Stimulated activated CD4-positive, alpha-beta T cell treated with anti-CD3 and anti-CD28 coated beads, Interleukin-2, amount 100 ng/mL, for 4 hours (primary cell): ENCODE results near the gene LIX1L.
A peak's percentile ranks its signal among the peaks of the same experiment; 100 is the strongest.

Source experiments
- DNase-seq: peaks from one replicate; pipeline ENCODE4 v3.0.0-alpha.2; 2020; ENCODE audit warnings: low read depth

The LIX1L gene

GRCh38 chr1:145957443-145958319 is at the start of gene LIX1L:
TSS of gene LIX1L (minus strand) at chr1:145958017. CDS start at chr1:145957927, 90 bp downstream.
- peak; percentile 91 for DNase-seq

- DNase-seq: no peak
Observed at GRCh38 chr1:146001709-146002108, 43.9 kb upstream of the LIX1L start.

- no peak for DNase-seq
Observed at GRCh38 chr1:145999321-146000024, 41.7 kb upstream of the LIX1L start.

- no peak for DNase-seq
Observed at GRCh38 chr1:145997718-145998023, 39.9 kb upstream of the LIX1L start.

GRCh38 chr1:145997016-145997717 is 39.4 kb upstream of the LIX1L start:
- DNase-seq: peak; percentile 42

DNA sequence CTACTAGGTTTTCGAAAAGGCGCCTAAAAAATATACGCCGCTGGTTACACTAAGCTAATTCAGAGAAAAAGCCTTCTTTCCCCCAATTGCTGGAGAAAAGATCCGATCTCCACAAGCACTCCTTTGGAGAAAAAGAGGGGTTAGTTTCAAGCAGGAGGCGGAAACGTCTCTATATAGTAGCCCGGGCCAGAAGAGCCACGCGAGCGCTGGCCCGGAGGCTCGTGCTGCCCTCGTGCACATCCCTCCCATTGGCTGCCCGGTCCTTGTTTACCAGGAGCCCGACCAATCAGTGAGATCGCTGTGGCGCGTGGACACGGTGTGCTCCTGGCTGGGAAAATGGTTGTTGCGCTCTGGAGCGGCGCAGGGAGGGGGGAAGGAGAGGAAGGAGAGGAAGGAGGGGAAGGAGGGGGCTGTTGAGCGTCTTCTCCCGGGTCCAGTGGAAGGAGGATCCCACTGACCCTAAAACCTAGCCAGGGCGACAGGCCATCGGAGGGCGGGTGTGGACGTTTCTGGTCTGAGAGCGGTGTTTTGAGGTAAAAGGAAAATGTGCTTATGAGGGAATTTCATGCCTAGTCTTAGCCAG is 38.7 kb upstream of the LIX1L start, which contains the start of gene TXNIP:
TSS of gene TXNIP (minus strand) at position 147 of the 583 bp plus-strand sequence. CDS start 313 bp downstream, outside the sequence.
- DNase-seq: peak; percentile 81

- DNase-seq: no peak
Observed at GRCh38 chr1:145995964-145996432, 38.2 kb upstream of the LIX1L start.

- DNase-seq: no peak
Observed at GRCh38 chr1:145995148-145995881, 37.5 kb upstream of the LIX1L start.

DNA sequence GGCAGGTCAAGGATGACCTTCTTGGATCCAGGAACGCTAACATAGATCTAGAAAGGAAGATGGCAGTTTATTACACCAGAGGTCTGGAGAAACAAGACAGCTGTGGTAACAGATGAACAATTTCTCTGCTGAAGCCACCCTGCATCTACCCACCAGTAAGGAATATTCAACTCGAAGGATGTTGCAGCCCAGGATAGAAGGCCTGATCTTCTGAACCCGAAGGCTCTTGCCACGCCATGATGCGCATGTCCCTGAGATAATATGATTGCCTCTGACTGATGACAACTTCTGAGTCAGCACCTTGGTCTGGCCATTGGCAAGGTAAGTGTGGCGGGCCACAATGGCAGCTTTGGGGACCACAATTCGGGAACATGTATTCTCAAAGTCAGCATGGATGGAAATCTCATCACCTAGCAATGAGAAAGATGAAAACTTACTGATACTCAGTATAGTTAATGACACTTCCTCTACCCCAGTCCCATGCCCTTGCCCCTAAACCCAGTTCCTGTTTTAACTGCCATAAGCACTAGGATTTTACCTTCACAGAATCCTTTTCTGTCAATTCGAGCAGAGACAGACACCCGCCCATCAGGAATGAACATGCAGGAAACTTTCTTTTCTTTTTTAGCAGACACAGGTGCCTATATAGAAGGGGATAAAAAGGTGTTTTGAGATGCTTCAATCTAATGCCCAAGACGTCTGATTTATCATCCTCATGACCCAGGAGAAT is 36.7 kb upstream of the LIX1L start:
- DNase-seq: no peak

DNA sequence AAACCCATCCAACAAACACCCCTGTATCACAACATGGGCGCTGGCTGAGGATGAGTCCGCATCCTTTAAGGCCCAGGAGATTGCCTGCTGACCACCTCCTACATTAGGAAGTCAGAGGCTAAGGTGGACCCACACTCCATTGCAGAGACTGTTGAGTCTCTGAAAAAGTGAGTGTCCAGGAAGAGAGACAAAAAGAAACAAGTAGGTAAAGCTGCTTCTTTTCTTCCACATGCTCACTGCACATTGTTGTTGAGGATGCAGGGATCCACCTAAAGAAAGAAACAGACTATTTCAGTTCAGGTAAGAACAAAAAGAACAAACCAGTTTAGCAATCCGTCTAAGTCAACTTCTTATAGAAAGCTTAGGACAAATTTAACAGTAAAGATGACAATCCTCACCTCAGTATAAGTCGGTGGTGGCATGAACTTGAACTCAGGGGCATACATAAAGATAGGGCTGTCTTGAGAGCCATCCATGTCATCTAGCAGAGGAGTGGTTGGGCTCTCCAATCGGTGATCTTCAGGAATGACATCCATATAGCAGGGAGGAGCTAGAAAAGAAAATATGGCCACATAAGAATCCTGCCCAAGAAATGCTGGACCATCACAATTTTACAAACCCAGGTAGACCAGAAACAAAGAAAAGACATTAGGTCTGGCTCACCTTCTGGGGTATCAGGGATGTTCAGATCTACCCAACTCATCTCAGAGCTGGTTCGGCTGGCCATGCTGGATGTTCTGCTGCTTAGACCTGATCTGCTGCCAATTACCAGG is 36.0 kb upstream of the LIX1L start:
- no peak for DNase-seq

DNA sequence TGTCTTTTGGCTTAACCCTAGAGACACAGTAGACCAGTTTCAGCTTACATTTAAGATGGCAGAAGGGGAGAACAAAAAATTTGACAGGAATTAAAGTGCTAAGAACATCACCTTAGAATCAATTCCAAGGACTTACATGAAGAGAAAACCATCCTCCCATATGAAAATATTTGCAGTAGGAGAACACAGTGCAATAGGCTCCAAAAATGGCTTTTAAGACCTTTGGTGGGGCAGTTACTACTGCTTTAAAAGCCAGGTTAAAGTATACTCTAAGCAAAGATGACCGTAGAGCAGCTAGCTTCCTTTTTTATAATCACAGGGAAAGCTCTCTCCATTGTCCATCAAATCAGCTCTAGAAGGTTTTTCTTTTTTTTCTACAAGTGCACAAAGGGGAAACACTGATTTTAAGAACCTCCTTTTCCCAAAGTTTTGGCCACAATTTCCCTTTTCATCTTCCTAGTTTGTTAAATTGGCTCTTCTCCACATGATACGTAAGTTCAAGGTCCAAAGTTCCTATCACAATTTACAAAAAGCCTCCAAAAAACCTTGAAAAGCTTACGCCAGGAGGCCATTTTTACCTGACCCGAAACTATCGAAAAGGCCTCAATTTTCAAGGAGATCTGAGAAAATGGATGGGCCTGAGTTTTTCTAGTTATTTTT is 35.3 kb upstream of the LIX1L start:
- no peak for DNase-seq

DNA sequence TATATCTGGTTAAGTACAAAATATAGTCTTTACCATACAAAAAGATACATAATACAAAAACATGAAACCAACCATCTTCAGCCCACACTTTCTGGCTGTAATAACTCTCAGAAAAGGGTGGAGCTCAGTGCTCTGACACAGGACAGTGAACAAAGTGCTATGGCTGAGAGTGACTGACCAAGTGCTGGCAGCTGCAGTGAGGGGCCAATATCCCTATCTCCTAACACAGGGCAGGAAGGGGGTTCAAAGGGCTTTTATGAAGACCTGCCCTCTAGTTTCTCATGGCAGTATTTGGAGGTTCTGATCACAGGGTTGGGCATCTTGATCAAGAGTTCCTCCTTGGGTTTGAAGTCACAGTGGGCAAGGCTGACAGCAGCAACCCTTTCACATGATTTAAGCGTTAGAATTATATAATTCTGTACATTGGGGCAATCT is 34.7 kb upstream of the LIX1L start:
- DNase-seq: no peak

GRCh38 chr1:145991735-145992412 is 34.1 kb upstream of the LIX1L start:
- DNase-seq: no peak

GRCh38 chr1:145990249-145990855 is 32.5 kb upstream of the LIX1L start:
- no peak for DNase-seq

DNA sequence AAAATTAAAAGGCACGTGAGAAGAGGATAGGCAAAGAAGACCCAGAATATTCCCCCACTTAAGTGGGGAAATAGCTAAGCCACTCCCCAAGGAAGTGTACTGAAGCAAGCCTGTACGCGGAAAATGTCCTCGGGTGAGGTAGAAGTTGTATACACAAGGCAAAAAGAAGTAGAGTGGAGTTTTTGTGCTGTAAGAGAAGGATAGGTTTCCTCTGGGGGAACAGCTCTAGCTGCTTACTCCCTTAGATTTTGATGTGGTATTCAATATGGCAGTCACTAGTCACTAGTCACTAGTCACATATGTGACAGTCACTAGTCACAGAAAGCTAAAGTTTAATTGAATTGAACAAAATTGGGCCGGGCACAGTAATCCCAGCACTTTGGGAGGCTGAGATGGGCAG is 31.0 kb upstream of the LIX1L start:
- DNase-seq: no peak

GRCh38 chr1:145987926-145988325 is 30.1 kb upstream of the LIX1L start:
- DNase-seq: no peak

DNA sequence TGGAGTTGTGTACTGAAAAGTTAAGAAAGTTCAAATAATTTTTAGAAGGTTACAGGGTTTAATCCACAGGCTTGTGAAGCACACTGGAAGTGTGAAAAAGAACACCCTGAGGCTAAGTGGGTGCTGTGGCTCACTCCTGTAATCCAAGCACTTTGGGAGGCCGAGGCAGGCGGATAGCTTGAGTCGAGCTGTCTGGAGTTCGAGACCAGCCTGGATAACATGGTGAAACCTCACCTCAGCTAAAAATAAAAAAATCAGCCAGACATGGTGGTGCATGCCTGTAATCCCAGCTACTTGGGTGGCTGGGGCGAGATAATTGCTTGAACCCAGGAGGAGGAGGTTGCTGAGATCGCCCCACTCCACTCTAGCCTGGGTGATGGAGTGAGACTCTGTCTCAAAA is 28.7 kb upstream of the LIX1L start:
- no peak for DNase-seq
